Fibroblast of villous mesenchyme (primary cell): ENCODE measurements around the gene SHISA6. TPM values are rescaled to one million over a fixed set of nuclear protein-coding genes. Genes with fewer than 3 reads are reported as not detected.
A peak's percentile ranks its signal among the peaks of the same experiment; 100 is the strongest.

ENCODE experiments used
- DNase-seq: peaks from one replicate; pipeline ENCODE4 v3.0.0-alpha.2; 2010; ENCODE audit warnings: low read depth
- H3K4me3 ChIP-seq: 2 replicates; pipeline ENCODE4 v1.5.1; 2011; ENCODE audit warnings: low read depth, mild to moderate bottlenecking, low read length
- CTCF ChIP-seq: IDR thresholded peaks from 2 replicates; pipeline ENCODE4 v1.5.1; 2012; ENCODE audit warnings: low read depth, mild to moderate bottlenecking, low read length; ENCODE audit not compliant: insufficient read depth
- total RNA-seq: library from RNA; depleted of rRNA; stranded (reverse); fragments of >200 nt; gene quantifications from 2 replicates; pipeline ENCODE4 v1.2.3, GENCODE V29; 2012

The SHISA6 gene
- total RNA-seq, 1 donor, result not detected

GRCh38 chr17:11324846-11325420 is 83.9 kb downstream of the SHISA6 start:
- TF ChIP-seq CTCF, result no peak
- H3K4me3 ChIP-seq, result no peak overlapping the region
- DNase-seq, result no peak

GRCh38 chr17:11326492-11326891 is 85.5 kb downstream of the SHISA6 start:
- DNase-seq, result no peak
- no peak for TF ChIP-seq CTCF
- no peak overlapping the region for H3K4me3 ChIP-seq

GRCh38 chr17:11328770-11329169 is 87.8 kb downstream of the SHISA6 start:
- no peak for TF ChIP-seq CTCF
- H3K4me3 ChIP-seq, result no peak overlapping the region
- DNase-seq, result no peak

- no peak overlapping the region for H3K4me3 ChIP-seq
- TF ChIP-seq CTCF, result no peak
- no peak for DNase-seq
These were observed 89.0 kb downstream of the SHISA6 start for GRCh38 chr17:11330006-11330405.

- no peak for TF ChIP-seq CTCF
- peak; percentile 55 for DNase-seq
These were observed 89.8 kb downstream of the SHISA6 start for GRCh38 chr17:11330826-11331225.

GRCh38 chr17:11331547-11332513 is 90.8 kb downstream of the SHISA6 start:
- no peak overlapping the region for H3K4me3 ChIP-seq
- no peak for TF ChIP-seq CTCF
- no peak for DNase-seq

More at GRCh38 chr17:11330826-11331225, 89.8 kb downstream of the SHISA6 start:
- H3K4me3 ChIP-seq, result no peak overlapping the region
